SK-N-SH treated with all-trans-retinoic acid at 6 μM for 48 hours (cell line): Measurements from ENCODE around the gene MPI.

Experiments
- ESRRG ChIP-seq: fragments of 250-450 bp; sonication (Bioruptor Pico); IDR thresholded peaks from 2 replicates; pipeline ENCODE4 v1.6.1; 2021; ENCODE audit warnings: mild to moderate bottlenecking
- GLIS3 ChIP-seq: fragments of 250-450 bp; sonication (Bioruptor Pico); IDR thresholded peaks from 2 replicates; pipeline ENCODE4 v1.5.0; 2020; ENCODE audit warnings: mild to moderate bottlenecking, moderate library complexity
- RARB ChIP-seq: fragments of 250-450 bp; sonication (Bioruptor Pico); IDR thresholded peaks from 2 replicates; pipeline ENCODE4 v1.8.0; 2021; ENCODE audit warnings: mild to moderate bottlenecking, moderate library complexity
- ZFP3 ChIP-seq: fragments of 250-450 bp; sonication (Bioruptor Pico); IDR thresholded peaks from 2 replicates; pipeline ENCODE4 v1.5.0; 2020; ENCODE audit warnings: mild to moderate bottlenecking, moderate library complexity
- ZFP30 ChIP-seq: fragments of 450-650 bp; formaldehyde crosslinking; IDR thresholded peaks from 2 replicates; pipeline ENCODE4 v1.5.0; 2022; ENCODE audit warnings: mild to moderate bottlenecking, moderate library complexity
- TF ChIP-seq, protein P1 (sequence below): fragments of 250-450 bp; sonication (Bioruptor Pico); IDR thresholded peaks from 2 replicates; pipeline ENCODE4 v1.8.0; 2020; ENCODE audit warnings: mild to moderate bottlenecking, moderate library complexity, borderline replicate concordance
- TF ChIP-seq, protein P2 (sequence below): fragments of 250-450 bp; sonication (Bioruptor Pico); IDR thresholded peaks from 2 replicates; pipeline ENCODE4 v1.5.1; 2020; ENCODE audit warnings: low read depth, mild to moderate bottlenecking, moderate library complexity

DNA sequence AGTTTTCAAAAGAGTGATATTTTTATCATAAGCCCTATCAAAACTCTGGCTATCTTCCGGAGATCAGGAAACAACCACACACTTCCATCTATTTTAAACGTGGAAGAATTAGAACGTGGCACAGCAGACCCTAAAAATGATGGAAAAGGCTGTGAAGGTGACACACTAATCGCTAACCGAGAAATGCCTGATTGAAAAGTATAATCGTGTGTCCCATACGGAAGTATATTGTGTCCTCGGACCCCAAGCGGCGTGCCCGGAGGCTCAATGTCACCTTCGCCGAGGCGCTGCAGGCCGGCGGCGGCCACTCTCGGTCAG is 47.4 kb downstream of the MPI start:
- TF ChIP-seq, protein P1, sequence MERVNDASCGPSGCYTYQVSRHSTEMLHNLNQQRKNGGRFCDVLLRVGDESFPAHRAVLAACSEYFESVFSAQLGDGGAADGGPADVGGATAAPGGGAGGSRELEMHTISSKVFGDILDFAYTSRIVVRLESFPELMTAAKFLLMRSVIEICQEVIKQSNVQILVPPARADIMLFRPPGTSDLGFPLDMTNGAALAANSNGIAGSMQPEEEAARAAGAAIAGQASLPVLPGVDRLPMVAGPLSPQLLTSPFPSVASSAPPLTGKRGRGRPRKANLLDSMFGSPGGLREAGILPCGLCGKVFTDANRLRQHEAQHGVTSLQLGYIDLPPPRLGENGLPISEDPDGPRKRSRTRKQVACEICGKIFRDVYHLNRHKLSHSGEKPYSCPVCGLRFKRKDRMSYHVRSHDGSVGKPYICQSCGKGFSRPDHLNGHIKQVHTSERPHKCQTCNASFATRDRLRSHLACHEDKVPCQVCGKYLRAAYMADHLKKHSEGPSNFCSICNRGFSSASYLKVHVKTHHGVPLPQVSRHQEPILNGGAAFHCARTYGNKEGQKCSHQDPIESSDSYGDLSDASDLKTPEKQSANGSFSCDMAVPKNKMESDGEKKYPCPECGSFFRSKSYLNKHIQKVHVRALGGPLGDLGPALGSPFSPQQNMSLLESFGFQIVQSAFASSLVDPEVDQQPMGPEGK (CRISPR knock-in tag) = no peak
- TF ChIP-seq GLIS3 (no peak), ESRRG (no peak), ZFP30 (CRISPR knock-in tag) (no peak), RARB (CRISPR knock-in tag) (no peak), ZFP3 (CRISPR knock-in tag) (no peak)
- TF ChIP-seq, protein P2, sequence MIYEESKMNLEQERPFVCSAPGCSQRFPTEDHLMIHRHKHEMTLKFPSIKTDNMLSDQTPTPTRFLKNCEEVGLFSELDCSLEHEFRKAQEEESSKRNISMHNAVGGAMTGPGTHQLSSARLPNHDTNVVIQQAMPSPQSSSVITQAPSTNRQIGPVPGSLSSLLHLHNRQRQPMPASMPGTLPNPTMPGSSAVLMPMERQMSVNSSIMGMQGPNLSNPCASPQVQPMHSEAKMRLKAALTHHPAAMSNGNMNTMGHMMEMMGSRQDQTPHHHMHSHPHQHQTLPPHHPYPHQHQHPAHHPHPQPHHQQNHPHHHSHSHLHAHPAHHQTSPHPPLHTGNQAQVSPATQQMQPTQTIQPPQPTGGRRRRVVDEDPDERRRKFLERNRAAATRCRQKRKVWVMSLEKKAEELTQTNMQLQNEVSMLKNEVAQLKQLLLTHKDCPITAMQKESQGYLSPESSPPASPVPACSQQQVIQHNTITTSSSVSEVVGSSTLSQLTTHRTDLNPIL = no peak
